ENCODE measurements around the gene PPAT.
"Not testable (repeated sequence)": the region's sequence is repeated elsewhere in the genome, so short reads cannot be mapped to it uniquely, and the experiment has no call there.

The PPAT gene

GRCh38 chr4:56435140-56435926 is at the start of gene PPAT:
TSS of gene PPAT (minus strand) at chr4:56435615. CDS start at chr4:56435477, 138 bp downstream.
- no peak for TF ChIP-seq JUND (IDR thresholded peaks at IDR 0.05; ENCODE audit: low read depth)
- DNase-seq (ENCODE audit: low read depth in 1 of 2, low spot score in 1 of 2) = peak; percentile 79 to 98
- in situ Hi-C loops (cut with HindIII; ENCODE audit: low pct_unique_long_range_greater_than_20kb, low sequenced_read_pairs) = no loop called here

GRCh38 chr4:56480691-56481090 is 45.3 kb upstream of the PPAT start:
- TF ChIP-seq JUND (IDR thresholded peaks at IDR 0.05; ENCODE audit: low read depth) = no peak
- no peak for DNase-seq (ENCODE audit: low read depth in 1 of 2, low spot score in 1 of 2)
- in situ Hi-C loops (cut with HindIII; ENCODE audit: low pct_unique_long_range_greater_than_20kb, low sequenced_read_pairs) = no loop called here

DNA sequence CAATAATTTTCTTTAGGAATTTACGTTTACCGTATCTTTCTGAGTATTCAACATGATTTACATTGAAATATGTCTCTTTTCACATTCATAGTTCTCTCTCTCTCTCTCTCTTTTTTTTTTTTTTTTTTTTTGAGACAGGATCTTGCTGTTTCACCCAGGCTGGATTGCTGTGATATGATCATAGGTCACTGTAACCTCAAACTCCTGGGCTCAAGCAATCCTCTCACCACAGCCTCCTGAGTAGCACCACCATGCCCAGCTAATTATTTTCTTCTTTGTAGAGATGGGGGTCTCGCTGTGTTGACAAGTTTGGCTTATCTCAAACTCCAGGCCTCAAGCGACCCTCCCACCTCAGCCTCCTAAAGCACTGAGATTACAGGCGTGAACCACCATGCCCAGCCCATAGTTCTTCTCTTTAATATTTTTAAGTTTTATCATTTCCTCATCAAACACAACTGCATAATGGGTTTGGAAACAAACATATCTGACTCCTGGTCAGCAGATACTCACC is 41.8 kb upstream of the PPAT start:
- in situ Hi-C loops (cut with HindIII; ENCODE audit: low pct_unique_long_range_greater_than_20kb, low sequenced_read_pairs) = no loop called here
- no peak for TF ChIP-seq JUND (IDR thresholded peaks at IDR 0.05; ENCODE audit: low read depth)
- DNase-seq (ENCODE audit: low read depth in 1 of 2, low spot score in 1 of 2) = peak in 1 of 2 experiments; percentile 24

- no peak for DNase-seq (ENCODE audit: low read depth in 1 of 2, low spot score in 1 of 2)
- no peak for TF ChIP-seq JUND (IDR thresholded peaks at IDR 0.05; ENCODE audit: low read depth)
- in situ Hi-C loops (cut with HindIII; ENCODE audit: low pct_unique_long_range_greater_than_20kb, low sequenced_read_pairs) = no loop called here
Measured at GRCh38 chr4:56475917-56476316, 40.5 kb upstream of the PPAT start.

DNA sequence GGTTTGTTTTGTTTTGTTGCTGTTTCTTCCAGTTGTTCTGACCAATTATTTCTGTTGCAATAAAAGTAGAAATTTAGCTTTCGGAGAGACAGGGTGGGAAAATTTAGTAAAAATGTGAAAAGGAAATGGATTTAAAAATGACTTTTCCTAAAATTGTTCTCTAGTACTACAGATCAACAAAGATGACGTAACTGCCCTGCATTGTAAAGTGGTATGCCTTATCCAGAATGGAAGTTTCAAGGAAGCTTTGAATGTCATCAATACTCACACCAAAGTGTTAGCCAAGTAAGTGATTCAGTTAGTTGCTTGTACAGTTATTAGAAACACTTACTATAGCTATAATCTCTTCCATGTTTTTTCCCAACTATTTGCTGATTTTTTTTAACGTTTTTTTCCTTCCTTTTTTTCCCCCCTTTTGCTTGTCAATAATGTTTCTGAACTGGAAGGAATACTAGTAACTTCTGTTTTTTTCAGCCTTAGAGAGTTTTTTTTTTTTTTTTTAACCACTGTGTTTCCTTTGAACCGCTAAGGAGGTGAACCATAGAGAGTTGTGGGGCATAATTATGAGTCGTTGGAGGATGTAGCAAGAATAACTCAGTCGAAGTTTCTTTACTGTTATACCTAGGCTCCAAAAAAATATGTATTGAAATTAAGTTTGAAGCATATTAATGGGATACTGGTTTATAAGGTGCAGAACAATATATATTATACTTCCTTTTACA is 34.2 kb upstream of the PPAT start:
- in situ Hi-C loops (cut with HindIII; ENCODE audit: low pct_unique_long_range_greater_than_20kb, low sequenced_read_pairs) = no loop called here
- no peak for DNase-seq (ENCODE audit: low read depth in 1 of 2, low spot score in 1 of 2)
- no peak for TF ChIP-seq JUND (IDR thresholded peaks at IDR 0.05; ENCODE audit: low read depth)

GRCh38 chr4:56468097-56468422 is 32.6 kb upstream of the PPAT start:
- in situ Hi-C loops (cut with HindIII; ENCODE audit: low pct_unique_long_range_greater_than_20kb, low sequenced_read_pairs) = no loop called here
- no peak for TF ChIP-seq JUND (IDR thresholded peaks at IDR 0.05; ENCODE audit: low read depth)
- peak; percentile 29 to 82 for DNase-seq (ENCODE audit: low read depth in 1 of 2, low spot score in 1 of 2)

DNA sequence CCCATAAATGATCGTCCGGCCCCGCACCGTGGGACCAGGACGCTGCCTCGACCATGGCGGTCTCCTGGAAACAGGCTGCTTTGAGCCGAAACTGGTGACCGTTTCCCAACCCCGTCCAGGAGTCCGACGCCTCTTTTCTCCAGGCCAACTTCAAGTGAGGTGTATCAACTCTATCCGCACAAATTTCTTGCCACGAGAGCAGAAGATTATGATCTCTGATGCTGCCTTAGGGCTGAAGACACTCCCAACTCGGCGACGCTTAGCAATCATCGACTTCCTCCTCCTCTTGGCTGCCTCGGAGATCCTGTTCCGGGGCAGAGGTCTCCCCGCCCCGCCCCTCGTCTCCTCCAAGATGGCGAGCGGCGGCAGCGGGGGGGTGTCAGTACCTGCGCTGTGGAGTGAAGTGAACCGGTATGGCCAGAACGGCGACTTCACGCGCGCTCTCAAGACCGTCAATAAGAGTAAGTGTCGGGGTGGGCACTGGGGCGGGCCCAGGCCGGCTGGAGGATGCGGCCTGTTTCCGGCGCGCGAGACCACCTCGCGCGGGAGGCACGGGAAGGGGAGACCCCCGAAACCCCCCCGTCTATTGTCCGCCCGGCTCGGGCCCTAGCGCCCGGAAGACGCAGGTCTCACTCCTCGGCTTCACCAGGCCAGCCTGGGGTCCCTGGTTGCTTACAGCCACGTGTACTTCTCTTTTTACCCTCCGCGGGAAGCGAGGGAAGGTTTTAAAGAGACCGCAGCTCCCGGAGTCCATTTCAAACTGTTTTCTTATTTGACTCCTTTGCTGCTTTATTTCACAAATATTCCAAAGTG is 32.1 kb upstream of the PPAT start, which contains the start of gene SRP72:
SRP72 (plus strand) TSS at position 334 of the 813 bp plus-strand sequence; CDS start at position 353, 19 bp downstream.
- peak; percentile 69 to 97 for DNase-seq (ENCODE audit: low read depth in 1 of 2, low spot score in 1 of 2)
- in situ Hi-C loops (cut with HindIII; ENCODE audit: low pct_unique_long_range_greater_than_20kb, low sequenced_read_pairs) = no loop called here

DNA sequence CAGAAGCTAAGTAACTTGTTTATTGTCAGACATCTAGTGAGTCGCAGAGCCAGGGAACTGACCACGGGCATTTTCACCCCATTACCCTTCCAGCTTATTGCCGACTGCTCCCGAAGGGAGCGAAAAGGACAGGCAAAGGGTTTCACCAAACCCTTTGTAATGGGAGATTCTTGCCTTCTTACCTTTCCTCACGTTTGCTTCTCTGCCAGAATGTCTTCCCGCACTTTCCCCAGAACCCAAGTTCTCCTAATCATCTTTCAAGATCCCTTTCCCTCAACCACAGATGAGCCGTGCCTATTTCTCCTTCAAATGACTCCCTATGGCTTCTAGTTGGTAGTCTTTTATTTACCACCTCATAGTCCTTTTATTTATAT is 31.5 kb upstream of the PPAT start:
- TF ChIP-seq JUND (IDR thresholded peaks at IDR 0.05; ENCODE audit: low read depth) = no peak
- no peak for DNase-seq (ENCODE audit: low read depth in 1 of 2, low spot score in 1 of 2)
- in situ Hi-C loops (cut with HindIII; ENCODE audit: low pct_unique_long_range_greater_than_20kb, low sequenced_read_pairs) = no loop called here

More for the DNA sequence above, 32.1 kb upstream of the PPAT start, which contains the start of gene SRP72:
- TF ChIP-seq JUND (IDR thresholded peaks at IDR 0.05; ENCODE audit: low read depth) = no peak

- in situ Hi-C loops (cut with HindIII; ENCODE audit: low pct_unique_long_range_greater_than_20kb, low sequenced_read_pairs) = not testable (repeated sequence)
- peak in 1 of 2 experiments; percentile 7 for DNase-seq (ENCODE audit: low read depth in 1 of 2, low spot score in 1 of 2)
Measured at GRCh38 chr4:56466296-56466761, 30.9 kb upstream of the PPAT start.

DNA sequence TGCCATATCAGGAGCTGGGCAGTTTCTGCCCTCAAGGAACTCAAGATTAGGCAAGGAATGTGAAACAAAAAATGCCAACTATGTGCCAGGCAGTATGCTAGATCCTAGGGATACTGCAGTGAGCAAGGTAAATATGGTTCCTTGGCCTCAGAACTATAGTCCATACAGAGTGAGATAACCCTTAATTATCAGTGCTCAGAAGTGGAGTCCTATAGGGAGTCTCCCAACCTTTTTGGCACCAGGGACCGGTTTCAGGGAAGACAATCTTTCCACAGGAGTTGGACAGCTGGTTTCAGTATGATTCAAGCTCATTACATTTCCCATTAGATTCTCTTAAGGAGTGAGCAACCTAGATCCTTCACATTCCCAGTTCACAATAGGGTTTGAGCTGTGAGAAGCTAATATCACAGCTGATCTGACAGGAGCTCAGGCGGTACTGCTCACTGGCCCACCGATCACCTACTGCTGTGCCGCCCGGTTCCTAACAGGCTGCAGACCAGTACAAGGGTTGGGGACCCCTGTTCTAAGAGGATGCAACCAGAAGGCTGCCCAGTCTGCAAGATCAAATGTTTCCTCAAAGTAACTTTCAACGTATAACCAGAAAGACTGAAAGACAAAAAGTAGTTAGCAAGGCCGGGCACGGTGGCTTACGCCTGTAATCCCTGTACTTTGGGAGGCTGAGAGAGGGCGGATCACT is 30.3 kb upstream of the PPAT start:
- TF ChIP-seq JUND (IDR thresholded peaks at IDR 0.05; ENCODE audit: low read depth) = no peak
- peak in 1 of 2 experiments; percentile 44 for DNase-seq (ENCODE audit: low read depth in 1 of 2, low spot score in 1 of 2)
- in situ Hi-C loops (cut with HindIII; ENCODE audit: low pct_unique_long_range_greater_than_20kb, low sequenced_read_pairs) = no loop called here

DNA sequence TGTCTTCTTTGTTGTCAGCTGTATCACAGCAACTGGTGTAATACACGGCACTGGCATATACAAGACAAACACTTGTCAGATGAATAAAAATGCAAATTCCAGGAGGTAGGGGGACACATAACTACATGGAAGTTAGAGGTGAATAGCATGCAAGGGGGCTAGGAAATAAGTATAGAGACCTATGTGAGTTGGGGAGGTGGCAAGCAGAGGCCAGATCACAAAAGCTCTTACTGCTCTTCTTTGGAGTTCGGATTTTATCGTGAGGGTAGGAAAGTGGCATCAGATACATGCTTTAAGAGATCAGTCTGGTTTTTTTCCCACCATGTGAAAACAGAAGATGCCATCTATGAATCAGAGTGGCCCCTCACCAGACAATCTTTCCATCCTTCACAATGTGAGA is 29.2 kb upstream of the PPAT start:
- DNase-seq (ENCODE audit: low read depth in 1 of 2, low spot score in 1 of 2) = no peak
- TF ChIP-seq JUND (IDR thresholded peaks at IDR 0.05; ENCODE audit: low read depth) = no peak
- in situ Hi-C loops (cut with HindIII; ENCODE audit: low pct_unique_long_range_greater_than_20kb, low sequenced_read_pairs) = no loop called here

DNA sequence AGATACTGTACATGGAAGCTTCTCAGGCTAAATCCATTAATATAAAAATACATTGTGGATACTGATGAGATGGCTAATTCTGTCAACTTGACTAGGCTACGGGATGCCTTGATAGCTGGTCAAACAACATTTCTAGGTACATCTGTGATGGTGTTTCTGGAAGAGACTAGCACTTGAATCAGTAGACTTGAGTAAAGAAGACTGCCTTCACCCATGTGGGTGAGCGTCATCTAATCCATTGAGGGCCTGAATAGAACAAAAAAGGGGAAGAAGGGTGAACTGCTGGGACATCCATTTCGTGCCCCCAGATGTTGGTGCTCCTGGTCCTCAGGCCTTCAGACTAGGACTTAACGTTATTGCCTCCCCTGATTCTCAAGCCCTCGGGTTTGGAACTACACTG is 28.3 kb upstream of the PPAT start:
- no peak for DNase-seq (ENCODE audit: low read depth in 1 of 2, low spot score in 1 of 2)
- no peak for TF ChIP-seq JUND (IDR thresholded peaks at IDR 0.05; ENCODE audit: low read depth)
- in situ Hi-C loops (cut with HindIII; ENCODE audit: low pct_unique_long_range_greater_than_20kb, low sequenced_read_pairs) = no loop called here

Measured in T47D (cell line).